ENCODE measurements around the gene CYREN. TPM values are rescaled to one million over a fixed set of nuclear protein-coding genes. Genes with fewer than 3 reads are reported as not detected.

Gene CYREN
- total RNA-seq, 1 donor = 24.8 TPM

DNA sequence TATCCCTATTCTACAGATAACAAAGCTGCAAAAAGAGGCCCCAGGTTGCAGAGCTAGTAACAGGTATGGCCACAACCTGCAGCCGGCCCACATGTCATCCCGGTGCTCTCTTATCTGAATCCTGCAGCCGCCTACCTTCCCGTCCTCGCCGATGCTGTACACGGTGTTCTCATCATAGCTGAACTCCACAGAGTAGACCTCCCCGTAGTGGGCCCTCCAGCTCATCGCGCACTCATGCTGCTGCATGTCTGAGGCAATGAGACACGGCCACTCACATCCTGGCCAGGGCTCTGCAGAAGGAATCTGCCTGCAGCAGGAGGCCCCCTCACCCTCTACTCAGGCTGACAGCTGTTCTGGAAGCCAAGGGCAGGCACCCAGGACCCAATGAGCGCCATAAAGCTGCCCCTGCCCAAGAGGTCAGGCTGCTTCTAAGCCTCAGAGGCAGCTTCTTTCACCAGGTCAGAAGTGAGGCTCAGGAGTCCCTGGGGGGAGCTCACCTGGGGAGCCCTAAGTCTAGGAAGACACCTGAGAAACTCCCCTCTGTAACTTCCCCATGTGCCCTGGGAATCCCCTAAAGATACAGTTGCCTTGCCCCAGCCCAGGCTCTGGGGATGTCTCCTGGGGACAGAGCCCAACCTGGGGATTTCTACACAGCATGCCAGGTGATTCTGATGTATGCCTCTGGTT is 17.9 kb upstream of the CYREN start:
- no peaks in the 10 kb centered on the region for H3K4me1 ChIP-seq (ENCODE audit: insufficient read depth, low read length)
- no peaks in the 10 kb centered on the region for H3K27me3 ChIP-seq (ENCODE audit: insufficient read depth, low read length)
- H3K4me3 ChIP-seq (ENCODE audit: low read length) = no peak overlapping the region
- H3K9me3 ChIP-seq (ENCODE audit: low read depth, low read length) = no peaks in the 10 kb centered on the region

DNA sequence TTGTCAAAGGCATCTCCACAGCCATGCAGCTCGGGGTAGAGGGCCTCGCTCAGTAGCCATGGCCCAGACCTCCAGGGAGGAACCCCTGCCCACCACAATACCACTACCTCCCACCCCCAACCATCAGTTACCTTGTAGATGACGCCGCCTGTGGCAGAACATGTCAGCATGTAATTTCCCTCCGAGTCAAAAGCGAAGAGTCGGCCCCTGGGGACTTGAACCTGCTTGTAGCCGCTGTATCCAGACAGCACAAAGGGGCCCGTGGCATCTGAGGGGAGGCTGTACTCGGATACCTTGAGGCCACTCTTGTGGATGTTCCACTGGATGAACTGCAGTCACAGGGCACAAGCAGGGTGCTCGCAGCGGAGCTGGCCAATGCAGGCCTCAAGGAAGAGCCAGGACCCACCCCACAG is 16.3 kb upstream of the CYREN start:
- Histone ChIP-seq H3K4me1 (ENCODE audit: insufficient read depth, low read length) (no peaks in the 10 kb centered on the region), H3K27me3 (ENCODE audit: insufficient read depth, low read length) (no peaks in the 10 kb centered on the region), H3K4me3 (ENCODE audit: low read length) (no peak overlapping the region), H3K9me3 (ENCODE audit: low read depth, low read length) (peaks cover 10% of the 10 kb centered on the region)

DNA sequence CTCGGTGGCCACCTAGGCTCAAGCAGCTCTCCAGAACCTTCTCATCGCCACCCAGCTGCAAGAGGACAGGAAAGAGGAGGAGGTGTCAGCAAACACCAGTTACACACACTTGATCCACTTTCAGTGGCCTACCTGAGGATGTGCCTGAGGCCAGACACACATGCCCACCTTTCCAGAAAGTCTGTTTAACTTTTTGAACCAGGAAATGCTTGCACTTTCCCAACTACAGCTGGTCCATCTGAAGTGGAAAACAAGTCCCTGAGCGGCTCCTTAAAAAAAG is 15.7 kb upstream of the CYREN start:
- Histone ChIP-seq H3K4me3 (ENCODE audit: low read length) (no peak overlapping the region), H3K9me3 (ENCODE audit: low read depth, low read length) (peaks cover 16% of the 10 kb centered on the region), H3K27me3 (ENCODE audit: insufficient read depth, low read length) (no peaks in the 10 kb centered on the region), H3K4me1 (ENCODE audit: insufficient read depth, low read length) (no peaks in the 10 kb centered on the region)

DNA sequence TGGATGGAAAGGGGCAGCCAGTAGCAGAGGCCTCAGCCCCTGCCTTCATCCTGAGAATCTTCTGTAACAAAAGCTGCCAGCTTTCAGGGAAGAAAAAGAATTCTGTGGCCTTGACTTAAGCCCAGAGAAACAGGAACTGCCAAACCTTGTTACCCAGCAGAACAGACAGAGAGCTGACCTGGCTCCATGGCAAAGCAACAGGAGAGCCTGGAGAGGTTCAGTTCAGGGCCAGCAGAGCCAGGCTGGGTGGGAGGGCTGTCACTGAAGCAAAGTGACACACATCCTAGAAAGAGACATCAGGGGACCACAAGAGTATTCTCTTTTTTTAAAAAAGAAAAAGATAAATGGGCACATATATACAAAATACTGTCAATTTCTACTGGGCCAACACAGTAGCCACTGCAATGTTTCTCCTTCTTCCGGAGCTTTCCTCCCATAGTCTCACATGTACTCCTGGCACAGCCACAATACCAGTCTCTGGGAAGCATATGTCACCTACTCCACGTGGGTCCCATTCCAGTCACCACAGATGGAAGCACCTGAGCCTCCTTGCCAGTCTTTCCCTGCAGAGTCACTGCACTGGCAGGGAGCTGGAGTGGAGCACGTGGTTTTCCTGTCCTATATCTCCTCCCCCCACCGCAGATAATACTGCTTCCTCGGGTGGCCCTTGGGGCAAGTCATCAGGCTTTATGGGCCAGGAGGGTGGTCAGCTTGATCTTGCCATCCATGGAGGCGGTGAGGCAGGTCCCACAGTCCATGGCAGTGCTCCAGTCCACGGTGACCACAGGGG is 15.2 kb upstream of the CYREN start:
- H3K9me3 ChIP-seq (ENCODE audit: low read depth, low read length) = peaks cover 22% of the 10 kb centered on the region
- H3K4me3 ChIP-seq (ENCODE audit: low read length) = no peak overlapping the region
- H3K4me1 ChIP-seq (ENCODE audit: insufficient read depth, low read length) = no peaks in the 10 kb centered on the region
- H3K27me3 ChIP-seq (ENCODE audit: insufficient read depth, low read length) = no peaks in the 10 kb centered on the region

DNA sequence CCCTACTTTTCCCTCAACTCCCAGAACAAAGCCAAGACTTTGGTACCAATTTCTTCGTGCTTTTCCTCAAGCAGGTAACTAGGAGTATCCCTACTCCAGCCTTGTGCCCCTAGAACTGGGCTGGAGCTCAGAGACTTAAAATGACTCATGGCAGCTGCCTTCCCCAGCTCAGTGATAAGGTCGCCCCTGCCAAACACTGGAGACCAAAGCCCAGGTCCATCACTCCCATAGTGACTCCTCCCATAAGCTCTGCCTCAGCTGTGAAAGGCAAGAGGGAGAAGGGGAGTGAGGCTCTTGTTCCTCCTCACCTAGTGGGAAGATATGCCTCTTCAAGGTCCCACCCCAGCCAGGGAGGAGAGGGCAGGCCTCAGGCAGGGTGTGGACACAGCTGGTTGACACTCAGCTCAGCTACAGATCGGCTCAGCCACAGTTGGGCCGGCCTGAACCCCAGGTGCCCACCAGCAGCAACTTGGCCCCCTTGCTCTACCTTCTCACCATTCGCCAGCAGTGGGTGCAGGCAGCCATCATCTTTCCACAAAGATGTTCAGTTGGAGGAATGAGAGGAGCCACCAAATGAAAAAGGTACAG is 13.8 kb upstream of the CYREN start:
- Histone ChIP-seq H3K4me1 (ENCODE audit: insufficient read depth, low read length) (no peaks in the 10 kb centered on the region), H3K27me3 (ENCODE audit: insufficient read depth, low read length) (no peaks in the 10 kb centered on the region), H3K9me3 (ENCODE audit: low read depth, low read length) (peaks cover 30% of the 10 kb centered on the region), H3K4me3 (ENCODE audit: low read length) (no peak overlapping the region)

DNA sequence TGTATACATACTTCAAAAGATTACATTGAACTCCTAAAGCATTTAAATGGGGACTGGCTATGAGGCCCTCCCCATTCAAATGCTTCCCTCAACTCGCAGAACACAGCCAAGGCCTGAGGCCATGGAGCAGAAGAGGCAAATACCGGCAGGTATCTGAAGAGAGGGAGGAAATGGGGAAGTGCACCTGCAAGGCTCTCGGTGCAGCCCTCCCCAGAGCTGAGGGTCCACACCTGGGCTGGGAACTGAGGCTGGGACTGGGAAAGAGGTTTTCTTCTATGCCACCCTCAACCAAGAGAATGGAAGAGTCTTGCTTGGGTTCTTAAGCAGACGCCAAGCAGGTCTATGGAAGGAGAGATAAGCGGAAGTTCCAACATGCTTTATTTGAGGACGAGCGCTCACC is 13.0 kb upstream of the CYREN start:
- Histone ChIP-seq H3K4me1 (ENCODE audit: insufficient read depth, low read length) (no peaks in the 10 kb centered on the region), H3K9me3 (ENCODE audit: low read depth, low read length) (peaks cover 30% of the 10 kb centered on the region), H3K4me3 (ENCODE audit: low read length) (no peak overlapping the region), H3K27me3 (ENCODE audit: insufficient read depth, low read length) (no peaks in the 10 kb centered on the region)

DNA sequence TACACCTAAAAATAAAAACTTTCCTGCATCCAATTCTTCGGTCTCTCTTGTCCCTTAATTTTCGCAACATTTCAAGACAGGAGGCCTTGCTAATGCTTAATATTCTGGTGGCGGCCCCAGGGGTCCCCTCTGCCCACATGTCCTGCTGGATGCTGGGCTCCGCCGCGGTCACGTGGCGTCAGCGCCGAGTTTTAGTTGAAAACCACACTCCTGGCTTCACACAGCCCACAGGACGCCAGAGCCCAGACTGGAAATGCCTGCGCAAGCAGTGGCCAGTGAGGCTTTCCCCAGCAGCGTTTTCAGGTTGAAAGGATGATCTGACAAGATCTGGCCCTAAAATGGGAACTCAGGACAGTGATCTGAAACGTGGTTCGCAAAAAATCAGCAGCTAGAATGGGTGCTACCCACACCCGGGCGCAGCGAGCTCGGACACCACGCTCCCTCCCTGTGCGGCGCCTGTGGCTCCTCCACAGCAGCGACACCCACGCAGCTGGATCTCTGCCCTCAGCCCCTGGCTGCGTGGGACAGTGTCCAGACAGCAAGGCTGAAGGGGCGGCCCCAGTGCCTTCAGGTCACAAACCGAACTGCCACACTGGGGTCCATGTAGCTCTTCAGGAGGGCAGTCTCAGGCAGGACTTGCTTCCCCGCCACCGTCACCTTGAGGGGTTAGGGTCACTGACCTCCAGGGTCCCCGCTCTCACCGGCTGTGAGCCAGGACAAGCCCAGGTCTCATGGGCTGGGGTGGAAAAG is 11.6 kb upstream of the CYREN start:
- Histone ChIP-seq H3K4me3 (ENCODE audit: low read length) (no peak overlapping the region), H3K27me3 (ENCODE audit: insufficient read depth, low read length) (no peaks in the 10 kb centered on the region), H3K9me3 (ENCODE audit: low read depth, low read length) (peaks cover 30% of the 10 kb centered on the region), H3K4me1 (ENCODE audit: insufficient read depth, low read length) (no peaks in the 10 kb centered on the region)

DNA sequence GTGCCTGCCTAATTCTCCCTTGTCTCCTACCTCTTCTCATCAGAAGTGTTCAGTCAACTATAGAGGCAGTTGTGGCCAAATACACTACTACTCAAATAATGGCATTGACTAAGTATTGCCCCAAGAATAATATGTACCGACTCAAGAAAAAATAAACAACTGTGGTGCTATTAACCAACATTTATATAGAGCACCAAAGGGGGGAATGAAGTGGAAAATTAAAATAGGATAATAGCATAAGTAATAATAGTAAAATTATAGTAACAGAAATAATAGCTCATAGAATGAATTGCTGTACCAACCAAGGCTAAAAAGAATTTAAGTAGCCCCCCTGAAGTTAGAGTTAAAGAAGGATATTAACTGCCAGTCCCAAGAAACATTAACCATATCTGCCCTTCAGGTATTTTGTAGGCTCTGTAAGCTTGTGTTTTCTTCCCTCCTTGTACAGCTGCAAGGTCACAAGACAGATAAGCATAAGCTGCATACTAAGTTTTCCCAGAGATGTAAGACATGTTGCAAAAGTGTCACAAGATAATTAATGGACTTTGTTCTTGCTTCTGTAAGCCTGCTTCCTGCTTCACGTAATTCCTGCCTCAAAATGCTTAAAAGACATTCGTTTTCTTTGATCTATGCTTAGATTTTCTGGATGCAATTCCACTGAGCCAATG is 10.9 kb upstream of the CYREN start:
- Histone ChIP-seq H3K4me3 (ENCODE audit: low read length) (no peak overlapping the region), H3K9me3 (ENCODE audit: low read depth, low read length) (peaks cover 30% of the 10 kb centered on the region), H3K4me1 (ENCODE audit: insufficient read depth, low read length) (no peaks in the 10 kb centered on the region)

DNA sequence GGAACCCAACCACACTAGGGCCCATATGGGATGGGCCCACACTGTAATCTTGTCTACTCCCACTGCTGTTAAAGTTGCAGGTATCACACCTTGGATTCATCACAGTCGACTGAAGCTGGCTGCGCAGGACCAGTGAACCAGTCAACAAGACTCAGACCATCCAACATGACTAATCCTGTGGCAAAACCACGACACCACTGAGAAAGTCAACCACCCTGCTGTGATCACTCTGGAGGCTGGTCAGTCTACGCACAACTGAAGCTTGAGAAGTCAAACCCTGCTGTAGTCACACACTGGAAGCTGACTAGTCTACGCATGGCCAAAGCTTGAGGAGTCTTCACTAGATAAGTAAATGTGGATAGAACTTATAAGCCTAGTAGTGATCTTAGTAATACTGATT is 9.6 kb upstream of the CYREN start:
- H3K9me3 ChIP-seq (ENCODE audit: low read depth, low read length) = peaks cover 30% of the 10 kb centered on the region
- H3K4me1 ChIP-seq (ENCODE audit: insufficient read depth, low read length) = no peaks in the 10 kb centered on the region
- no peak overlapping the region for H3K4me3 ChIP-seq (ENCODE audit: low read length)
- H3K27me3 ChIP-seq (ENCODE audit: insufficient read depth, low read length) = no peaks in the 10 kb centered on the region

More for the DNA sequence above, 10.9 kb upstream of the CYREN start:
- no peaks in the 10 kb centered on the region for H3K27me3 ChIP-seq (ENCODE audit: insufficient read depth, low read length)

DNA sequence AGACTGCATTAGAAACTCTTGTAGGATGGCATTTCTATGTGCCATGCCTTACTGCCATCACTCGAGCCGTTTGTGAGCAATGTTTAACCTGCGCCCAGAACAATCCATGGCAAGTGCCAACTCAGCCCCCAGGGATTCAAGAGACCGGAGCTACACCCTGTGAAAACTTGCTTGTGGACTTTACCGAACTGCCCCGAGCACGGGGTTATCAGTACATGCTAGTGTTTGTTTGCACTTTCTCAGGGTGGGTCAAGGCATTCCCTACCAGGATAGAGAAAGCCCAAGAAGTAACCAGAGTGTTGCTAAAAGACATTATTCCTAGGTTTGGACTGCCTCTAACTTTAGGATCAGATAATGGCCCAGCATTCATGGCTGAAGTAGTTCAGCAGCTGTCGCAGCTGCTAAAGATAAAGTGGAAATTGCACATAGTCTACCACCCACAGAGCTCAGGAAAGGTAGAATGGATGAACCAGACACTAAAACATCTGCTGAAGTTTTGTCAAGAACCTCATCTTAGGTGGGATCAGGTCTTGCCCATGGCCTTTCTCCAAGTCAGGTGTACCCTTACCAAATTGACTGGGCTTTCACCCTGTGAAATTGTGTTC is 8.9 kb upstream of the CYREN start:
- Histone ChIP-seq H3K4me1 (ENCODE audit: insufficient read depth, low read length) (no peaks in the 10 kb centered on the region), H3K27me3 (ENCODE audit: insufficient read depth, low read length) (no peaks in the 10 kb centered on the region), H3K4me3 (ENCODE audit: low read length) (no peak overlapping the region), H3K9me3 (ENCODE audit: low read depth, low read length) (peaks cover 30% of the 10 kb centered on the region)

DNA sequence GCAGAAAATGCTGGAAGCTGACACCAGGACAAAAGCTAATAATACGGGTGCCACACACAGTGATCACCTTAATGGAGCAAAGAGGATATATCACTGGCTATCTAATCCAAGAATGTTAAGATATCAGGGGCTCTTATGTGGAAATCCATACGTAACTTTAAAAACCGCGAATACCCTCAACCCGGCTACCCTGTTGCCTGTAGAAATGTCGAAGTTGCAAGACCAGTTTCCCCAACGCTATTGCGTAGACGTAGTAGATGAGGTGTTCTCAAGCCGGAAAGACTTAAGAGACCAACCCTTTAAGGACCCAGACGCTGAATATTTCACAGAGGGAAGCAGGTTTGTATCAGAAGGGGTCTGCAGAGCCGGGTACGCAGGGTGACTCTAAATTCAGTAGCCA is 7.9 kb upstream of the CYREN start:
- H3K9me3 ChIP-seq (ENCODE audit: low read depth, low read length) = peaks cover 30% of the 10 kb centered on the region
- no peak overlapping the region for H3K4me3 ChIP-seq (ENCODE audit: low read length)
- H3K27me3 ChIP-seq (ENCODE audit: insufficient read depth, low read length) = no peaks in the 10 kb centered on the region
- no peaks in the 10 kb centered on the region for H3K4me1 ChIP-seq (ENCODE audit: insufficient read depth, low read length)

DNA sequence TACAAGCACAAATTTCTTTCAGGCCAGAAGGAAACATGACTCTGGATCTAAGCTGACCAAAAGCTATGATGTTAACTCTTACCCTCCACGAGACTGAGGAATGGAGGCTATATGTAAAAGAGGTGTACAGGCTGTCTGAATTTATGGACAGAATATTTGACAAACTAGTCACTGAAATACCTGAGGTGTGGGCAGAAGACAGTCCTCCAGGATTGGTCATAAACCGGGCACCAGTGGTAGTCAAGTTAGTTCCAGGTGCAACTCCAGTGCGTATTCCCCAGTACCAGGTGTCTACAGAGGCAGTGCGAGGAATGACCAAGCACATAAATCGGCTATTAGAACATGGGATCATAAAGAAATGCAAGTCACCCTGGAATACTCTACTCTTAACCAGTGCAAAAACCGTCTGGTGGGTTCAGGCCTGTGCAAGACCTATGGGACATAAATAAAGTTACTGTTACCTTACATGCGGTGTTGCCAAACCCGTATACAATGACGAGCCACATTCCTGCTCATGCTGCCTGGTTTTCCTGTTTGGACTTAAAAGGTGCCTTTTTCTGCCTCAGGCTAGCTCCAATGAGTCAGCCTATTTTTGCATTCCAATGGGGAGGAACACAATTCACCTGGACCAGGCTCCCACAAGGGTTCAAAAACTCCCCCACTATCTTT is 6.7 kb upstream of the CYREN start:
- no peak overlapping the region for H3K4me3 ChIP-seq (ENCODE audit: low read length)
- H3K9me3 ChIP-seq (ENCODE audit: low read depth, low read length) = peaks cover 22% of the 10 kb centered on the region
- no peaks in the 10 kb centered on the region for H3K27me3 ChIP-seq (ENCODE audit: insufficient read depth, low read length)
- no peaks in the 10 kb centered on the region for H3K4me1 ChIP-seq (ENCODE audit: insufficient read depth, low read length)

DNA sequence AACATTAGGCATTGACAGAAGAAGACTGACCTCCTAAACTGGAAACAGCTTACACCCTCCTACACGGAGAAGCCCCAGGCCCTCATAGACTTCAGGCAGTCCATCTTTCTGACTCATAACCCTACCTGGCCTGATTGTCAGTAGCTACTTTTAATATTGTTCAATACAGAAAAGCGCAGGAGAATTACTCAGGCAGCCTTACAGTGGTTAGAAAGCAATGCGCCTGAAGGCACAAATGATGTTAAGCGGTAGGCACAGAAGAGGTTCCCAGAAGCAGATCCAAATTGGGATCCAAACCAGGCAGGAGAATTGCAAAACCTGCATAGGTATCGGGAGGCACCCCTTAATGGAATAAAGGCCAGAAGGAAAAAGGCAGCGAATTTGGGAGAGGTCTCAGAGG is 5.4 kb upstream of the CYREN start:
- Histone ChIP-seq H3K9me3 (ENCODE audit: low read depth, low read length) (peaks cover 11% of the 10 kb centered on the region), H3K4me3 (ENCODE audit: low read length) (no peak overlapping the region), H3K27me3 (ENCODE audit: insufficient read depth, low read length) (no peaks in the 10 kb centered on the region), H3K4me1 (ENCODE audit: insufficient read depth, low read length) (peaks cover 11% of the 10 kb centered on the region)

DNA sequence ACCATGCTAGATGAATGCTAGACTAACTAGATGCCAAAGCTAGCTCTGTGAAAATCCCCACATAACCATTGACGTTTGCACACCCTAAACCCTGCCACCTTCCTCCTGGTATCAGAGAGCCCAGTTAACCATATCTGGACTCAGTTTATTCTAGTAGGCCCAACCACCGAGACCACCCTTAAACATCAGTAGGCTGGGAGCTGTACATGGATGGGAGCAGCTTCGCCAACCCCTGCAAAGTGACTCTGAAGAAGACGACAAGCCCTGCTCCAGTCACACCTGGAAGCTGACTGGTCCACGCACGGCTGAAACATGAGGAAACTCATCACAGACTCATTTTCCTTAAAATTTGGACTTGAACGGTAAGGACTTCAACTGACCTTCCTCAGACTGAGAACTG is 4.4 kb upstream of the CYREN start:
- H3K9me3 ChIP-seq (ENCODE audit: low read depth, low read length) = peaks cover under 1% of the 10 kb centered on the region
- H3K27me3 ChIP-seq (ENCODE audit: insufficient read depth, low read length) = no peaks in the 10 kb centered on the region
- H3K4me3 ChIP-seq (ENCODE audit: low read length) = no peak overlapping the region
- H3K4me1 ChIP-seq (ENCODE audit: insufficient read depth, low read length) = peaks cover 14% of the 10 kb centered on the region
